ENCODE data around the gene DYNLRB1. TPM values are rescaled to one million over a fixed set of nuclear protein-coding genes. Genes with fewer than 3 reads are reported as not detected.
A peak's percentile ranks its signal among the peaks of the same experiment; 100 is the strongest.

Gene DYNLRB1
- total RNA-seq, 2 experiments from 2014 or later: 90.5 to 105 TPM

- no peak for DNase-seq
- ChIA-PET POLR2A (no interaction called here), CTCF (interaction anchor here (1.1 to 1.9 kb wide), 2 partner anchors 11 to 13 kb away, joined by 3 to 4 read pairs; no protein-coding TSS in a partner anchor)
- H3K27me3 Mint-ChIP-seq: no peaks in the 10 kb centered on the region
- peaks cover 2% of the 10 kb centered on the region for H3K36me3 Mint-ChIP-seq (ENCODE audit: low read depth)
- peaks cover 16% of the 10 kb centered on the region for H3K4me1 Mint-ChIP-seq
- peak overlapping the region; percentile 88 for H3K27ac Mint-ChIP-seq
- peak overlapping the region; percentile 74 for H3K4me3 Mint-ChIP-seq
- no peaks in the 10 kb centered on the region for H3K9me3 Mint-ChIP-seq
Observed at GRCh38 chr20:34557936-34558319, 41.7 kb downstream of the DYNLRB1 start.

- H3K4me3 Mint-ChIP-seq: peak within 1 kb of the TSS; percentile 74
- ChIA-PET CTCF (interaction anchor here (0.9 to 1.9 kb wide), 3 partner anchors 11 to 256 kb away, joined by 3 to 4 read pairs (median 3); no protein-coding TSS in a partner anchor), POLR2A (no interaction called here)
- no peaks in the 10 kb centered on the region for H3K9me3 Mint-ChIP-seq
- no peaks in the 10 kb centered on the region for H3K27me3 Mint-ChIP-seq
- H3K27ac Mint-ChIP-seq: peak within 1 kb of the TSS; percentile 88
- H3K4me1 Mint-ChIP-seq: peaks cover 16% of the 10 kb centered on the region
- peak; percentile 91 for DNase-seq
- H3K36me3 Mint-ChIP-seq (ENCODE audit: low read depth): peaks cover 2% of the 10 kb centered on the region
Observed at GRCh38 chr20:34558320-34559218, 42.3 kb downstream of the DYNLRB1 start, which contains the start of gene MAP1LC3A. MAP1LC3A (plus strand) TSS chr20:34558718; CDS start chr20:34558869, 151 bp downstream.

- DNase-seq: no peak
- ChIA-PET POLR2A (no interaction called here), CTCF (interaction anchor here (1.1 to 1.9 kb wide), 2 partner anchors 10 to 11 kb away, joined by 3 to 4 read pairs; no protein-coding TSS in a partner anchor)
- Mint-ChIP-seq H3K9me3 (no peaks in the 10 kb centered on the region), H3K27me3 (no peaks in the 10 kb centered on the region), H3K27ac (peak overlapping the region; percentile 85), H3K4me1 (peaks cover 16% of the 10 kb centered on the region), H3K36me3 (ENCODE audit: low read depth) (peaks cover 2% of the 10 kb centered on the region), H3K4me3 (peak overlapping the region; percentile 64)
Observed at GRCh38 chr20:34559311-34560140, 43.3 kb downstream of the DYNLRB1 start.

- Mint-ChIP-seq H3K4me3 (peak overlapping the region; percentile 56), H3K36me3 (ENCODE audit: low read depth) (peaks cover 2% of the 10 kb centered on the region), H3K27ac (peak overlapping the region; percentile 65)
Observed at GRCh38 chr20:34560141-34560523, 43.9 kb downstream of the DYNLRB1 start.

GRCh38 chr20:34560614-34561013, 44.4 kb downstream of the DYNLRB1 start:
- ChIA-PET POLR2A (no interaction called here), CTCF (interaction anchor here (1.1 kb wide), 1 partner anchor 46 kb away, joined by 4 read pairs; no protein-coding TSS in a partner anchor)
- no peak overlapping the region for H3K4me3 Mint-ChIP-seq
- H3K4me1 Mint-ChIP-seq: peaks cover 16% of the 10 kb centered on the region
- H3K36me3 Mint-ChIP-seq (ENCODE audit: low read depth): peaks cover 2% of the 10 kb centered on the region
- no peak for DNase-seq
- H3K9me3 Mint-ChIP-seq: no peaks in the 10 kb centered on the region
- H3K27ac Mint-ChIP-seq: no peak overlapping the region
- H3K27me3 Mint-ChIP-seq: no peaks in the 10 kb centered on the region

More at GRCh38 chr20:34560141-34560523, 43.9 kb downstream of the DYNLRB1 start:
- POLR2A ChIA-PET: no interaction called here
- peaks cover 16% of the 10 kb centered on the region for H3K4me1 Mint-ChIP-seq
- DNase-seq: no peak
- CTCF ChIA-PET: interaction anchor here (1.9 kb wide), 1 partner anchor 11 kb away, joined by 4 read pairs; no protein-coding TSS in a partner anchor
- H3K9me3 Mint-ChIP-seq: no peaks in the 10 kb centered on the region
- H3K27me3 Mint-ChIP-seq: no peaks in the 10 kb centered on the region

- no peak overlapping the region for H3K4me3 Mint-ChIP-seq
- H3K27ac Mint-ChIP-seq: no peak overlapping the region
- no peak for DNase-seq
- H3K27me3 Mint-ChIP-seq: no peaks in the 10 kb centered on the region
- H3K9me3 Mint-ChIP-seq: no peaks in the 10 kb centered on the region
- peaks cover 2% of the 10 kb centered on the region for H3K36me3 Mint-ChIP-seq (ENCODE audit: low read depth)
- H3K4me1 Mint-ChIP-seq: peaks cover 16% of the 10 kb centered on the region
- CTCF ChIA-PET: interaction anchor here (1.1 kb wide), 1 partner anchor 45 kb away, joined by 4 read pairs; no protein-coding TSS in a partner anchor
- POLR2A ChIA-PET: interaction anchor here (0.6 kb wide), 1 partner anchor 1181 kb away, joined by 5 read pairs; the partner anchor contains the start of gene RBM39
Observed at GRCh38 chr20:34561661-34562060, 45.4 kb downstream of the DYNLRB1 start.

- DNase-seq: no peak
- POLR2A ChIA-PET: no interaction called here
- no peaks in the 10 kb centered on the region for H3K36me3 Mint-ChIP-seq (ENCODE audit: low read depth)
Observed at GRCh38 chr20:34562641-34563040, 46.4 kb downstream of the DYNLRB1 start.

GRCh38 chr20:34564833-34565232, 48.6 kb downstream of the DYNLRB1 start:
- Mint-ChIP-seq H3K36me3 (ENCODE audit: low read depth) (no peaks in the 10 kb centered on the region), H3K4me3 (no peak overlapping the region), H3K27me3 (no peaks in the 10 kb centered on the region), H3K9me3 (no peaks in the 10 kb centered on the region), H3K27ac (no peak overlapping the region), H3K4me1 (no peaks in the 10 kb centered on the region)
- POLR2A ChIA-PET: no interaction called here
- CTCF ChIA-PET: interaction anchor here (1.4 kb wide), 1 partner anchor 20 kb away, joined by 6 read pairs; no protein-coding TSS in a partner anchor
- DNase-seq: no peak

More at GRCh38 chr20:34562641-34563040, 46.4 kb downstream of the DYNLRB1 start:
- CTCF ChIA-PET: interaction anchor here (0.7 to 1.3 kb wide), 3 partner anchors 214 to 1226 kb away, joined by 4 to 7 read pairs (median 5); no protein-coding TSS in a partner anchor
- Mint-ChIP-seq H3K27ac (no peak overlapping the region), H3K4me3 (no peak overlapping the region), H3K9me3 (no peaks in the 10 kb centered on the region), H3K27me3 (no peaks in the 10 kb centered on the region), H3K4me1 (peaks cover 12% of the 10 kb centered on the region)

GRCh38 chr20:34566978-34567891, 51.0 kb downstream of the DYNLRB1 start:
- H3K9me3 Mint-ChIP-seq: no peaks in the 10 kb centered on the region
- peaks cover 9% of the 10 kb centered on the region for H3K4me1 Mint-ChIP-seq
- ChIA-PET CTCF (interaction anchor here (0.8 kb wide), 1 partner anchor 255 kb away, joined by 4 read pairs; no protein-coding TSS in a partner anchor), POLR2A (no interaction called here)
- H3K4me3 Mint-ChIP-seq: no peak overlapping the region
- H3K36me3 Mint-ChIP-seq (ENCODE audit: low read depth): peaks cover 1% of the 10 kb centered on the region
- H3K27ac Mint-ChIP-seq: peak overlapping the region; percentile 10
- no peaks in the 10 kb centered on the region for H3K27me3 Mint-ChIP-seq
- no peak for DNase-seq

- no peaks in the 10 kb centered on the region for H3K27me3 Mint-ChIP-seq
- peaks cover 1% of the 10 kb centered on the region for H3K36me3 Mint-ChIP-seq (ENCODE audit: low read depth)
- H3K4me1 Mint-ChIP-seq: peaks cover 9% of the 10 kb centered on the region
- no peaks in the 10 kb centered on the region for H3K9me3 Mint-ChIP-seq
- POLR2A ChIA-PET: no interaction called here
- DNase-seq: no peak
- CTCF ChIA-PET: interaction anchor here (0.8 to 0.9 kb wide), 2 partner anchors 50 to 256 kb away, joined by 3 to 4 read pairs; no protein-coding TSS in a partner anchor
- no peak overlapping the region for H3K4me3 Mint-ChIP-seq
- H3K27ac Mint-ChIP-seq: peak overlapping the region; percentile 10
Observed at GRCh38 chr20:34567892-34568865, 52.0 kb downstream of the DYNLRB1 start.

- no peak overlapping the region for H3K27ac Mint-ChIP-seq
- DNase-seq: no peak
- H3K36me3 Mint-ChIP-seq (ENCODE audit: low read depth): peaks cover 1% of the 10 kb centered on the region
- CTCF ChIA-PET: interaction anchor here (1.2 to 1.8 kb wide), 2 partner anchors 11 to 14 kb away, joined by 3 to 4 read pairs; partner anchors contain the start of gene MAP1LC3A
- H3K4me3 Mint-ChIP-seq: no peak overlapping the region
- no peaks in the 10 kb centered on the region for H3K9me3 Mint-ChIP-seq
- POLR2A ChIA-PET: no interaction called here
- H3K27me3 Mint-ChIP-seq: no peaks in the 10 kb centered on the region
- H3K4me1 Mint-ChIP-seq: peaks cover 9% of the 10 kb centered on the region
Observed at GRCh38 chr20:34569598-34569997, 53.4 kb downstream of the DYNLRB1 start.
